EL (cell line): Measurements from ENCODE around the gene MAVS.
"Not testable (repeated sequence)": the region's sequence is repeated elsewhere in the genome, so short reads cannot be mapped to it uniquely, and the experiment has no call there.

Experiments
- DNase-seq: peaks from one replicate; pipeline ENCODE4 v3.0.0-alpha.2; 2016

MAVS gene

DNA sequence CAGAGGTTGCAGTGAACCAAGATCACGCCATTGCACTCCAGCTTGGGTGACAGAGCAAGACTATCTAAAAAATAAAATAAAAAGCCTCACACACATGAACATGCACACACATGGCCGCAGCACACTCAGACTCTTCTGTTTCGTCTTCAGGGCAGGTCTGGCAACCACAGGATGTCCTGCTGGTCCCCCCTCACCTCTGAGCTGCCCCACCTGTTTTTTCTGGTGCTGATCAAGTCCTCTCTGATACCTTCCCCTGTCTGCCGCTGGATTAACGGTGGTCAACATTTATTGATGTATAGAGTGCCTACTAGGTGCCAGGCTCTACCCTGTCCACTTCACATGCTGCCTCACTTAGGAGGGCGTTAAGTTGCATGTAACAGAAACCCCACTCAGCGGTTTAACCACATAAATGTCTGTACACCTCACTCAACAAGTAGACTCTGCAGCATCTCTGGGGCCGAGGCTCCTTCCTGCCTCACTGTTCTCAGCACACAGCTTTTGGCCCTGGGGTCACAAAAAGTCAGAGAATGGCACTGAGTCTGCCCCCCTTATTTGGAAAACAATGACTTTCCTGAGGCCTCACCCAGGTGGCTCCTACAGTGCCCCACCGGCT lies 30.8 kb upstream of the MAVS start:
- DNase-seq = no peak

DNA sequence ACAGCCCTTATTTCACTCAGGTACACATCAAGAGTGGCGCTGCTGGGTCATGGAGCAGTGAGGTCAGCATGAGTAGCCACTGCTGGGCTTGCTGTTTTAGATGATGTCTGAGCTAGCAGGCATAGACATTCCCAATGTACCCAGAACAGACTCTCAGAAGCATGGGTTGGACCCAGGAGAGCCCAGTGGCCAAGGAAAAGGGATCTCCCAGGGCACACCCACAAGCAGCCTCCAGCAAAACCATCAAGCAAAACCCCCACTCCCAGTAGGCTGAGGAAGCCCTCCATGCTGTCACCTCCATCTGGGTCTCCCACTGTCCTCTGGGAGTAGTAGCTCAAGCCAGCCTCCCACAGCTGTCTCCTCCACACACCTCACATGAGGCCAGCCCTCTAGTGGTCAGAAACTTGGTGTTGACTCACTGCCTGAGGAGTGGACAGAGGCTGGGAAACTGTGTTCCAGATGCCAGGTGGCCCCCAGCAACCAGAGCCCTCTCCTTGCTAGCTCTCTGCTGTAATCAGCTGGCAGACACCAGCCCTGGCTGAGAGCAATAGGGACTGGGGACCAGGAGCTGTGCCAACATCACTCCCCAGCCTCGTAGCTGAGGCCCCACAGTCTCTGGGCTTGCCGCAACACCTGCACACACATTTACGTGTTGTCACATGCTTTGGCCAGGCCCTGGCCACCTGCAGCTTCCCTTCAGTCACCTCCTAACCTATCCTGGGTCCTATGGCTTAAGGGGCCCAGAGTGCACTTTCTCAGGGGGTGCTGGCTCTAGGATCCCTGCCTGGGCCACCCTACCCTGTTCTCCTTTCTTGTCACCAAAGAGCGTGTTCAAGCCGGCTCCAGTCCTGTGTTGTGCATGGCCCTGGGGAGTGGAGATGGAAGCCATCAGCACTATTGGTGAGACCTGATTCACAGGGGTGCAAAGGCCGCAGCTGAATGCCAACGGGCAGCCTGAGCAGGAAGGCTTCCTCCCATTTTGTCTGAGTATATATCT lies 28.2 kb upstream of the MAVS start:
- DNase-seq = peak; percentile 88

DNA sequence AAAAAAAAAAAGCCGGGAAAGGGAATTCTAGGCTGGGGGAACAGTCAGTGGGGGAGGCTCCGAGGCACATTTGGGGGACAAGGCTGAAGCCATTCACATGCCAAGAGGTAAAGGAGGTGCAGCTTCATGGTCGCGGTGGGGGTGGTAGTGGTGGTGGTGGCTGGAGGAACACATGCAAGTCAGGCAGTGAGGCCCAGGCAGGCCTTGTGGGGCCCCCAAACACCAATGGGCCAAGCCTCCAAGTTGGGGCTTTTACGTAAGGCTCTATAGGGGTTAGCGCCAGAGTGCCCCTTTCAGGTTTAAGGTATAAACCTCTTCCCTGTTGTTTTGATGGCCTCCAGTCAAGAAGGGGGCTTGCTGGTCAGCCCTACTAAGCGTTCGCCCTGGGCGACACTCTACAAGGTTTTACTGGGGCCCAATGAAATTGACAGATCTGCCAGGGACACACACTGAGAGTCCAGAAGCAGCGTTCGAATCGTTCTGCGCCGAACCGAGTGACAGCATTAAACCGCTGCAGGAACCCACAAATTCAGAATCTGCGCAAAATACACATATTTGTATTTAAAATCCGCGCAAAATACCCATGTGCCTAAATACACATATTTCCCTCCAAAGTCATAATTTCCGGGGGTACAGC lies 27.1 kb upstream of the MAVS start:
- DNase-seq = no peak

DNA sequence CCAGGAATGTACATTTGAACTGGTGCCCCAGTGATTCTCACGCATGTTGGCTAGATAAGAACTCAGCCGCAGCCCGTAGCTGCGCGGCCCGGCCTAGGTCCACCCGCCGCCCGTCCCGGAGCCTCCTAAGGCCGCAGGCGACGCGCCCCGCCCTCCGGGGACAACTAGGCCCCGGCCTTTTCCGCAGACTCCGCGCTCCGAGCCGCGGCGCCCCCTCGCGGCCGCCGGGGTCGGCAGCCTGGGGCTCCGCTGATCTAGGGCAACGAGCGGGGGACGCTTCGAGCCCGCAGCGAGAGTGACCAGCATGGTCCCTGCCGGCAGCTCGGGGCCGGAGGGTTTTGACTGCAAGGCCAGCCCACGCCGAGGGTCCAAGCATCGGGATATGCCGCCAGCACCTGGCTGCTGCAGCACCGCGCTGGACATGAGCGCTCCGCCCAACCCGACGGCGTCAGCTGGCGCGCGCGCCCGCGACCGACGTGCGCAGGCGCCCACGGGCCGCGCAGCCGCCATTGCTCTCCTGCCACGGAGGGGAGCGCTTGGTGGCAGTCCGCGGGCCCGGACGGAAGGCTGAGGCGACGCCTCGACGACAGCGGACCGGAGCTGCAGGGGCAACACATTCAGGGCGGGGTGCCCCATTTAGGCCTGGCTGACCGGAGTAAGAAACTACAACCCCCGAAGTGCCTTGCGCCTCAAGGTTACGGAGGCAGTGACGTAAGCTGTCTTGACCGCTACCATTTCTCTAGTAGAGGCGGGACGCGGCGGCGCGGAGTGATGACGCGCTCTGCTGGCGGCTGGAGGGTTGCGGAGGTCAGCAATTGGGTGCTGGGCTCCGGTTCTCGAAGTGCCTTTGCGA lies 26.4 kb upstream of the MAVS start, which contains the start of gene AP5S1:
TSS of gene AP5S1 (plus strand) at position 500 of the 853 bp plus-strand sequence. CDS start 1,571 bp downstream, outside the sequence.
- DNase-seq = peak; percentile 96

DNA sequence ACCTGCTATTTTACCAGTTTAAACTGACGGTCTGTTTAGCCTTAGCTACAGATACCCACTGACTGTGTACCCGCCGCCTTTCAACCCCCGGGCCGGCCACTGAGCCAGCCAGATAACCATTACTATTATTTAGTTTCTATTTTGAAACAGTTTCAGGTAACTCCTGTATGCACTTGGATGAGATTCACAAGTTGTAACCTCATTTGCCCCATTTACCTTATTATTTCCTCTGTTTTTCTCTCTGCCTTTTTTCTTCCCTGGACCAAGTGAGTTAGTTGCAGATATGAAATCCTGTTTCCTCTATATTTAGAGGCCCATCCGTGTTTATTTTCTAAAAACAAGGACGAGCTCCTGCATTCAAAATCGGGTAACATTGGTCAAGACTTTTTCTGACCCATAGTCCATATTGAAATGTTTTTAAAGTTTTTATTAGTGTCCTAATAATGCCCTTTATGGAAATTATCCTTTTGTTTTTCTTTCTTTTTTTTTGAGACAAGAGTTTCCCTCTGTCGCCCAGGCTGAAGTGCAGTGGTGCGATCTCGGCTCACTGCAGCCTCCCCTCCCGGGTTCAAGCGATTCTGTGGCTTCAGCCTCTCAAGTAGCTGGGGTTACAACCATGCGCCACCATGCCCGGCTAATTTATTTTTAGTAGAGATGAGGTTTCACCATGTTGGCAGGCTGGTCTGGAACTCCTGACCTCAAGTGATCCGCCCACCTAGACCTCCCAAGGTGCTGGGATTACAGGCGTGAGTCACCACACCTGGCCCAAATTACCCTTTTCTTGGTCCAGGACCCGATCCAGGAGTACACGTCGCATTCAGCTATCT lies 25.5 kb upstream of the MAVS start:
- DNase-seq = no peak

DNA sequence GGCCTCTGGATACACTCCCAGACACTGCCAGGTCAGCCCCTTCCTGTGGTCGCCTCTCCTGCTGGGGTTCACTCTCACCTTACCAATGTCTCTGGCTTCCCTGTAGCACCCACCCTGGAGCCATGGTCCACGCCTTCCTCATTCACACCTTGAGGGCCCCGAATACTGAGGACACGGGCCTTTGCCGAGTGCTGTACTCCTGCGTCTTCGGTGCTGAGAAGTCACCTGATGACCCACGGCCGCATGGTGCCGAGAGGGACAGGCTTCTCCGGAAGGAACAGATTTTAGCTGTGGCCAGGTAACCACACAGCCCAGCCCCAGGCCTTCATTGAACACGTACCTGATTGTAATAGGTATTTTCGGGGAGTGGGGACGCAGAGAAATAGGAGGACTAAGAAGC lies 24.6 kb upstream of the MAVS start:
- DNase-seq = no peak

DNA sequence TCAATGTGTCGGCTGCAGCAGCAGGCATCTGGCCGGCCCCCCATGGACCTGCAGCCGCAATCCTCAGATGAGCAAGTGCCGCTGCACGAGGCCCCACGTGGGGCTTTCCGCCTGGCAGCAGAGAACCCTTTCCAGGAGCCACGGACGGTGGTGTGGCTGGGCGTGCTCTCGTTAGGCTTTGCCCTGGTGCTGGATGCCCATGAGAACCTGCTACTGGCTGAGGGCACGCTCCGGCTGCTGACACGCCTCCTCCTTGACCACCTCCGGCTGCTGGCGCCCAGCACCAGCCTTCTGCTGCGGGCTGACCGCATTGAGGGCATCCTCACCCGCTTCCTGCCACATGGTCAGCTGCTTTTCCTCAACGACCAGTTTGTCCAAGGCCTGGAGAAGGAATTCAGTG lies 22.8 kb upstream of the MAVS start:
- no peak for DNase-seq

DNA sequence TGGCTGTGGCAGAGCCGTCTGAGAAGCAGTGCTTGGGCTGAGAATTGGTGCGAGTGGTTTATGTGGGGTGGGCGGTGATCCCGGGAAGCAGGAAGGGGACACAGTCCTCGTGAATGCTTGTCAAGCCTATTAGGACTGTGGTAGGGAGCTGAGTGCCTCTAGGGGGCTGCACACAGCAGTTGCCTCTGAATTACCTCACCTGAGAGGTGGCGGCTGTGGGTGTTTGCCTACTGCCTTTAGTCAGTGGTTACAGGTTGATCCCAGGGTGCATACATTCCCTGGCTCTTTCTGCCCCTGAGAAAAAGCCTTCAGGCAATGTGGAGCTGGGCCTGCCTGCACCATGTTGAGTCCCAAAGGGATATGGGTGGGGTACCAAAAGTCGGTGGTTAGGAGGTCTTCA lies 21.1 kb upstream of the MAVS start:
- DNase-seq = no peak

DNA sequence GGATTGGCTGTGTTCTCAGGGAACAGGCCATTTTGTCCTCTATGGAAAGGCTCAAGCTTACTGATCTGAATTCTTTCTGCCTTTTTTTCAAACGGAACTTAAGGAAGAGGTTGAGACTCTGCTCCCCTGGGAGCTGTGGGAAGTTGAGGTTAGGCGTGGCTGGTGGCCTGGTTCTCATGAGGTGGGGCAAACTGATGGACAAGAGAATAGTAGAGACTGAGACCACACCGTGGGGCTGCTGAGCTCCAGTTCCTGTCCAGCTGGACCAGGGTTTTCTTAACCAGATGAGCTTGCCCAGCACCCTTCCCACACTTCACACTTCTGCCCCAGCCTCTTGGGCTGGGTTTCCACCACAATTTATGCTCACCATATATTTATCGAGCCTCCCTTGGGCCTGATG lies 20.2 kb upstream of the MAVS start:
- no peak for DNase-seq

DNA sequence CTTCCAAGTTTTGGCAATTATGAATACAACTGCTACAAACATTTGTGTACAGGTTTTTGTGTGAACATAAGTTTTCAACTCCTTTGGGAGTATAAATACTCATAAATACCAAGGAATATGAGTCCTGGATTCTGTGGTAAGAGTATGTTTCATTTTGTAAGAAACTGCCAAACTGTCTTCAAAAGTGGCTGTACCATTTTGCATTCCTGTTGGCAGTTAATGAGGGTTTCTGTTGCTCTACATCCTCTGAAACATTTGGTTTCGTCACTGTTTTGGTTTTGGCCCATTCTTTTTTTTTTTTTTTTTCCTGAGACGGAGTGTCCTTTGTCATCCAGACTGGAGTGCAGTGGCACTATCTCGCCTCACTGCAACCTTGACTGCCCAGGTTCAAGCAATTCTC lies 17.8 kb upstream of the MAVS start:
- DNase-seq = no peak

DNA sequence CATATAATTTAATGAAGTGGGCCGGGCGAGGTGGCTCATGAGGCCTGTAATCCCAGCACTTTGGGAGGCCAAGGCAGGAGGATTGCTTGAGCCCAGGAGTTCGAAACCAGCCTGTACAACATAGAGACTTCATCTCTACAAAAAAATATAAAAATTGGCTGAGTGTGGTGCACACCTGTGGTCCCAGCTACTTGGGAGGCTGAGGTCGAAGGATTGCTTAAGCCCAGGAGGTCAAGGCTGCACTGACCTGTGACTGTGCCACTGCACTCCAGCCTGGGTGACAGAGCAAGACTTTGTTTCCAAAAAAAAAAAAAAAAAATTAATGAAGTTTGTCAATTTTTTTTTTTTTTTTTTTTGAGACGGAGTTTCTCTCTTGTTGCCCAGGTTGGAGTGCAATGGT lies 16.7 kb upstream of the MAVS start:
- not testable (repeated sequence) for DNase-seq

DNA sequence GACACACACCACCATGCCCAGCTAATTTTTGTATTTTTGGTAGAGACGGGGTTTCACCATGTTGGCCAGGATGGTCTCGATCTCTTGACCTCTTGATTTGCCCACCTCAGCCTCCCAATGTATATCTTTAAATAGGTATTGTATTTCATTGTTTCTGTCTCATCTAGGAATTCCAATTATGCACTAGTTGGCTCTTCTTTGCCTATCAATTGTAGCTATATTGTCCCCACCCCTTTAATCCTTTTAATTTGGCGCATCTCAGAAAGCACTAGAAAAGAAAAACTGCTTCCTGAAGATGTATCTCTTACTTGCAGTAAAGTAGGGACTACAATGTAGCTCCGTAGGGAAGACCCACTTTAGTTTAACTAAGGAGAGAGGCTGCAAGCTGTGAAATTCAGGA lies 10.5 kb upstream of the MAVS start:
- no peak for DNase-seq

DNA sequence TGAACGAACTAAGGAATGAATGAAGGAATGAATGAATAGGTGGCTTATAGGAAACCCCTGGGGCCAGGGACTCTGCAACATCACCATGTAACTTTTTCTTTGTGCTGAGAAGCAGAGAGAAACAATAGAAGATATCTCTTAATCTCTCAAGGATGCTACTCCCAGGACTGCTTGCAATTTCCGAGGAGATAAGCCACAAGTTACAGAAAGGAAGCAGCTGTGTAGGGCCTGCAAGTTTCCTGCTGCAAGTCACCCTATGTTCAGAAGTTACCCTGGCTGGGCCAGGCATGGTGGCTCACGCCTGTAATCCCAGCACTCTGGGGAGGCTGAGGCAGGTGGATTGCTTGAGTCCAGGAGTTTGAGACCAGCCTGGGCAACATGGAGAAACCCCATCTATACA lies 7.3 kb upstream of the MAVS start:
- no peak for DNase-seq

DNA sequence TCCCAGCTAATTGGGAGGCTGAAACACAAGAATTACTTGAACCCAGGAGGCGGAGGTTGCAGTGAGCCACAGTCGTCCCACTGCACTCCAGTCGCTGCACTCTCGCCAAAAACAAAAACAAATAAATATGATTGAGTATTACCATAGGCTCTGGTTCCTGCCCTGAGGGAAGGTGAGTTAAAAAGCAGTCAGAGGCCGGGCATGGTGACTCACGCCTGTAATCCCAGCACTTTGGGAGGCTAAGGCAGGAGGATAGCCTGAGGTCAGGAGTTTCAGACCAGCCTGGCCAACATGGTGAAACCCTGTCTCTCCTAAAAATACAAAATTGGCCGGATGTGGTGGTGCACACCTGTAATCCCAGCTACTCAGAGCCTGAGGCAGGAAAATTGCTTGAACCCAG lies 6.4 kb upstream of the MAVS start:
- peak; percentile 82 for DNase-seq

DNA sequence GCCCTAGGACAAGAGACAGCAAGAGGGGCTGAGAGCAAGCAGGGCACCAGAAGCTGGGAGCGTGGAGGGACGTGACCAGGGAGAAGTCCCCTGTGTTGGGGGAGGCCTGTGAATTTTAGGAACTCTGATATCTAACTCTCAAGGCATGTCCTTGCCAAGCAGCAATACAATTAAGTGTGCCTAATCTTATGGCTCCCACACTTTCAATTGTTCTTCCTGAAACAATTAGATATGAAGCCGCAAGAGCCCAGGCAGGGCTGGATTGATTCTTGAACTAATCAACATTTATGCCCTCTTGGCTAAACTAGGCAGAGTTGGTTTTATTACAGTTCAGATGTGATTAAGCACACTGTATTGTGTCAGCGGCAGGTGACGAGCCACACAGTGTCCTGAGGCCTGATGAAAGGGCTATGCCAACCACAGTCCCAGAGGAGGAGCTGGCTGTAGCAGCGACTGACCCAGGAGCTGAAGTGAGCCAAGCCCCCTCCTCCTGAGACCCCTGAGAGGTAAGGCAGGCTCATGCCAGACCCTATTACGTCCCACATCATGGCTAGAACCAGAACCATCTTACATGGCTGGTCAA lies 4.2 kb upstream of the MAVS start:
- DNase-seq = no peak

DNA sequence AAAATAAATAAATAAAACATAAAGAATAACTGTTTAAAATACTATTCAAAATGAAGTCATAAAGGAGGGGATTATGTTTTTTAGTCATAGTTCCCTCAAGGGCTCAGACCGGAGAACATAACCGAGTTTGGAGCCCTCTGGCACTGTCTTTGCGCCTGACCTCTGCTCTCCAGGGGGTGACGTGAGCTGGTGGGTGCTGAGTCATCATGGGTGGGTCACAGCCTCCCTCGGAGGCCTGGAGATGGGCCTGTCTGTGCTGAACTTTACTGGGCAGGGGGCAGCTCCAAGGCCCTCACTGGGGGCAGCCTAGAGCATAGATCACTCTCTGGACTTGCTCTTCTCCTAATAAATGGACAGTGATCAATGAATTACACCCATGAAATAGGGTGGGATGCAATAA lies 3.1 kb upstream of the MAVS start:
- peak; percentile 92 for DNase-seq

DNA sequence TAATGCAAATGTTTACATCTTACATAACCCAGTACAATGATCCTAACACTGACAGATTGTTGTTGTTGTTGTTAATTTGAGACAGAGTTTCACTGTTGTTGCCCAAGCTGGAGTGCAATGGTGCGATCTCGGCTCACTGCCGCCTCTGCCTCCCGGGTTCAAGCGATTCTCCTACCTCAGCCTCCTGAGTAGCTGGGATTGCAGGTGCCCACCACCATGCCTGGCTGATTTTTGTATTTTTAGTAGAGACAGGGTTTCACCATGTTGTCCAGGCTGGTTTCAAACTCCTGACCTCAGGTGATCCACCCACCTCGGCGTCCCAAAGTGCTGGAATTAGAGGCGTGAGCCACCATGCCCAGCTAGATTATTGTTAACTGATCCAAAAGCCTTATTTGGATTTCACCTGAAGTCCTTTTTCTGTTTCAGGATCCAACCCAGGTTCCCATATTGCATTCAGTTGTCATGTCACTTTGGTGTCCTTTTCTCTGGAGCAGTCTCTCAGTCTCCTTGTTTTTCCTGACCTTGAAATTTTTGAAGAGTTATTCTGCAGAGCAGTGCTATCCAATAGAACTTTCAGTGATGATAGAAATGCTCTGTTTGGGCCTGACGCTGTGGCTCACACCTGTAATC lies 2.5 kb upstream of the MAVS start:
- not testable (repeated sequence) for DNase-seq

DNA sequence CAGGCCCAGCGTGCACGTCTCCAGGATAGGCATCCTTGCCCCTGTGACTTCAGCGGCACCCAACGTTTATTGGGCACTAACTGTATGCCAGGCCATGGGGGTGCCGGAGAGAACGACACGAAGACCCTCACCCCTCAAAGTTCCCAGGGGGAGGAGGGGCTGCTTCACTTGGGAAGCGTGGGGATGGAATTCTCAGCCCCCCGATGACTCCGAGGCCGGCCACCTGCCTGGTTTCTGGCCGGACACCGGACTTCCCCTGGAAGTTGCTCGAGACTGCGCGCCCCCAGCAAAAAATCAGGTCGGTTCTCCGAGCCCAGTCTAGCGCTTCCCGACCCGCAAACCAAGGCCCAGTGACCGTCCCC lies 275 bp upstream of the MAVS start:
- no peak for DNase-seq

DNA sequence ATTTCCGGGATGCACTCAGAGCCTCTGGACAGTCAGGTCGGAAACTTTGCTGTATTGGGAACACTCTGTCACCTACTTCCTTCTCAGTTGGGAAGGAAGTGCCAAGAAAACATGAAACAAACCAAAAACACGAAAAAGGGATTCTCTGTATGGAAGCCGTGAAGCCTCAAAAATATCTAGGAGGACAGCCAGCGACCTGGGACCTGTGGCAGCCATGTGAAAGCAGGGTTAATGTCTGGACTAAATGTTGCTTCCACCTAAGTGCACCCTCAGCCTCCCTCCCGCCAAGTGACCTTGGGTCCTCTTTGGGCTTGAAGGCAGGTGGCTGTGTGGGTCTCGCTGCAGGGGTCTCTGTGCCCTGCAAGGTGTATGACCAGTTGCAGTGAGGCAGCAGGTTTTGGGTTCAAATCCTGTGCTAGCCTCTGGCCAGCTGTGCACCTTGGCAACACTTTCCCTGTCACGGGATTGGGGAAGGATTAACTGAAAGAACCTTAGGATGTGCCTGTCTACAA lies 851 bp downstream of the MAVS start:
- no peak for DNase-seq

DNA sequence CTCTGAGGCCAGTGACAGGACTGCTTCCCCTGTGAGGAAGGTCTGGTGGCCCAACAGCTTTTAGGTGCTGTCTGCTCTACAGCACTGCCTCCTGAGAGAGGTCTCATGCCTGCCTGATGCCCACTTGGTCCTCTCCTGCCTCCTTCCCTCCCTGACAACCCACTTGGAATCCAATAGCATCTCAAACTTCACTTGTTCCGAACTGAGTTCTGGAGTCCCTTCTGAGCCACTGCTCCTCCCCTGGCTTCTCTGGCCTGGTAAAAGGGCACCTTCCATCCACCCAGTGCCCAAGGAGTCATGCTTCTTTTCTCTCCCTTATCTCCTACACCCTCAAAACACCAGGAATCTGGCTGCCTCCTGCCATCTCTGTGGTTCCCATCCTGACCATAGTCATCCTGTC lies 1.9 kb downstream of the MAVS start:
- DNase-seq = no peak

DNA sequence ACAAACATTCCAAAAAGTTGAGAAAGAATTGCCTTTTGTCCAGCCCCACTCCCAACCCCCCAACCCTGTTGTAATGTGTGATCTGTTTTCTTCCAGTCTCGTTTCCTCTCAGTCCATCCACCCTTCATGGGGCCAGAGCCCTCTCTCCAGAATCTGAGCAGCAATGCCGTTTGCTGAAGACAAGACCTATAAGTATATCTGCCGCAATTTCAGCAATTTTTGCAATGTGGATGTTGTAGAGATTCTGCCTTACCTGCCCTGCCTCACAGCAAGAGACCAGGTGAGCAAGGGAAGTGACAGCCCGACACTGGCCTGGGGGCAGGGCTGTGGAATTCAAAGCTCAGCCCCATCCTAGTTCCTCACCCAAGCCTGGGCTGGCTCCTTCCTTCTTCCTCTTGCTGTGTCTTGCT lies 7.8 kb downstream of the MAVS start:
- no peak for DNase-seq
